Smooth muscle cell of the brain vasculature (primary cell): ENCODE measurements around the gene TANC1.
"Not testable (repeated sequence)": the region's sequence is repeated elsewhere in the genome, so short reads cannot be mapped to it uniquely, and the experiment has no call there.

Source experiments
- DNase-seq: peaks from one replicate; pipeline ENCODE4 v3.0.0-alpha.2; 2012; ENCODE audit warnings: low read depth, low spot score

Gene TANC1

GRCh38 chr2:159140070-159140769 lies 171.8 kb downstream of the TANC1 start:
- DNase-seq: no peak

- not testable (repeated sequence) for DNase-seq
Observed at GRCh38 chr2:159140821-159141220, 172.4 kb downstream of the TANC1 start.

DNA sequence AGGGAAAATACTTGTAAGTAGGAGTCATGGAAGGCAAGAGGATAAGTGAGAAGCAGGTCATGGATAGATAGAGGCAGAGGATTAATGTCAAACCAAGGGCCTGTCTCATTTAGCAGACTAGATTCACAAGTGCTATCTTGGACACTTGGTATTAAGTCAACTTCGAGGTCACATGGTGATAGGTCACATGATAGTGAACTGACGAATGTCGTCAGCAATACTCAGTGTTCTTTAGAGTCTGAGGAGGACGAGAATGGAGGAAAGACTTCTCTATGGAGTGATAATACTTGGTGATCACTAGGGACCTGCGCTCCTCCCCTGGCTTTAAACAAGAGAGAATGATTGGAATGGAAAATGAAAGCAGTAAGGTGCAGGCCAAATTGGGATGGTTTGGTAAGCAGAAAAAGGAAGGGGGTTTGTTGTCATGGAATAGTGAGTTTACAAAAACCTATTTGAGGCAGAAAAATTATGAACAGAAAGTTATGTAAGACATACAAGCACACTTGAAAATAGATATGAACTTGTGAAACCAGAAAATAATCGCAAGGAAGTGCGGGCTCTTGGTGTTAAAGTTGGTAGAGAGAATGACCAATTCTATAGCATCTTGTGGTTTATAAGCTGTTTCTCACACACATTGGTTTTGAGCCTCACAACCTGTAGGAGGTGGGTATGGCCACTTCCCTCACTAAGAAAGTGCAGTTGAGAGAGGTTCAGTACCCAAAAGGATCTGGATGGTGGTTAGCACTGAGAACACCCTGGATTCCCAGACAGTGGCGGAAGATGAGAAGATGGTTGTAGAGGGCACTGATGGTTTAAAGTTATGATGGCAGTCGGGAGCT lies 176.6 kb downstream of the TANC1 start:
- no peak for DNase-seq

- DNase-seq: no peak
Observed at GRCh38 chr2:159145745-159146354, 177.4 kb downstream of the TANC1 start.

- DNase-seq: no peak
Observed at GRCh38 chr2:159146996-159147666, 178.7 kb downstream of the TANC1 start.

GRCh38 chr2:159147690-159148089 lies 179.2 kb downstream of the TANC1 start:
- DNase-seq: no peak

DNA sequence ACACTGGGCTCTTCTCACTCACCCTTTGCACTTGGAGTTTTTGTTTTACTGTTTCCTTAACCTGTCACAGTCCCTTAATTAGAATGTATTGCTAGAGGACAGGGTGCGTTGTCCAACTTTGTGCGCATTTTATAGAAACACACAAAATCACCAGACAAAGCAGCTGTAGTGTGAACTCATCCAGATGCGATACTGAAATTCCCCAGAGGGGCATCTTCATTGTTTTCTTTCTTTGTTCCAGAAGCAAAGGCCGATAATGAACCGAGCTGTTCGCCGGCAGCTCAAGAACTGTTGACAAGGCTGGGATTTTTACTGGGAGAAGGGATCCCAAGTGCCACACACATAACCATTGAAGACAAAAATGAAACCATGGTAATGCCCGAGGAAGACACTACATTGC lies 180.5 kb downstream of the TANC1 start:
- no peak for DNase-seq

DNA sequence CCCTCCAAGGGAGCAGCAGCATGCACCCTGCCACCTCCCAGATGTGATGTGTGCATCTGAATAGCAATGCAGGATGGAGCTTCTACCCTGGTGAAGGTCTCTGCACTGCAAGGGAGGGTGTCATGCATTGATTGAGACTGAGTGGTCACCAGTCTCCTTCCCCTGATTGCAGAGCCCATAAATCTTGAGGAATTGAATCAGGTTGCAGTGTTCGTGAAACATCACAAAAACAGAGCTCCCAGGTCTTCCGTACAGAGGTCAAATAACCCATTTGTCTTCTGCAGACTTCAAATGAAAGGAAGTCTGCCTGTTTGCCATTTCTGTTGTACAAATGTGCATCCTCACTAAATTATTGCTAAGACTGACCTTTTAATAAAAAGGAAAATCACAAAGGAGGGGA lies 181.3 kb downstream of the TANC1 start:
- DNase-seq: no peak

DNA sequence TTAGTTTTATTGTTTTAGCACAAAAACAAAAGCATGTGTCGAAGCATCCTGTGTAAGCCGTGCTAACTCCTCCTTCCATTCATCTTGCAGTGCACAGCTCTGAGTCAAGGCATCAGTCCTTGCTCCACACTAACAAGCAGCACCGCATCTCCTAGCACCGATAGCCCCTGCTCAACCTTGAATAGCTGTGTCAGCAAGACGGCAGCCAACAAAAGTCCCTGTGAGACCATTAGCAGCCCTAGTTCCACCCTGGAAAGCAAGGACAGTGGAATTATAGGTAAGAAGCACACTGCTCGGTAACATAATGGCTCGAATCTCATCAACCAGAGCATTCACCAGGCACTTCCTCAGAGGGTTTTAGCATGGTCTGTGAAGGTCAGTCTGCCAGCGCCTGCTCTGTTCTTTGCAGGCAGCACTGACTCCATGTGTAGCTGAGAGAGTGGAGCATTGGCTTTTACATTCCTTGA lies 181.9 kb downstream of the TANC1 start:
- DNase-seq: no peak

DNA sequence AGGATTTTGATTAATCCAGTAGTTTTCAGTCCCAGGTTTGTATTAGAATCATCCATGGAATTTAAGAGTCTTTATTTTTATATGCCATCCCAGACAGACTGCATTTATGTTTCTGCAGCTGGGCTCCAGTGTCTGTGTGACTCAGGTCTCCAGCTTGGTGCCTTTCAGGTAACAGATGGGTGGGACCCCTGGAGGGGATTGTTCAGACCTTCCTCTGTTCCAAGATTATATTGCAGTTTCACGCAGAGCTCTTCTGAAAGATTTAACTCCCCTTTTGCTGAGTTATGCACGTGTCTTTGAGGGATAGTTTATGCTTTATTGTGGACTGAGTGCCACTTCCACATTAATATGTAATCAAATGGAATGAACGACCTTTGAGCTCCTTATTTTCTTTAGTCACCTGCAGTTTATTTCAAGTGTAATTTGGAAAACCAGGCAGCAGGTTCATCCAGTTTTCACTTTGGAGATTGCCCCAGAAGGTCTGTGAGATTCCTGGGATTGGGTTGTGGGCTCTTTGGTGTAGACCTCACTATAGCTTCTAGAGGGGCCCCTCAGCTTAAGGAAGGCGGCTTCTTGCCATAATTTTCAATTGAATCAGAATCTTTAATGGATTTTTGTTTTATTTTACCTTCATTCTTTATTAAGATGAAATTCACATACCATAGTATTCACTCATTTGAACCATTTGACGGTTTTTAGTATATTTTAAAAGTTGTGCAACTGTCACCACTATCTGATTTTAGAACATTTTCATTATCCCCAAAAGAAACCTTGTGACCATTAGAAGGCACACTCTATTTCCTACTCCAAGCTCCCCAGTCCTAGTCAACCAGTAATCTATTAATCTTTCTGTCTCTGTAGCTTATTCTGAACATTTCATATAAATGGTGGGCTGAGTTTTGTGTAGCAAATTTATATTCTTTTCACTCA lies 183.0 kb downstream of the TANC1 start:
- no peak for DNase-seq

DNA sequence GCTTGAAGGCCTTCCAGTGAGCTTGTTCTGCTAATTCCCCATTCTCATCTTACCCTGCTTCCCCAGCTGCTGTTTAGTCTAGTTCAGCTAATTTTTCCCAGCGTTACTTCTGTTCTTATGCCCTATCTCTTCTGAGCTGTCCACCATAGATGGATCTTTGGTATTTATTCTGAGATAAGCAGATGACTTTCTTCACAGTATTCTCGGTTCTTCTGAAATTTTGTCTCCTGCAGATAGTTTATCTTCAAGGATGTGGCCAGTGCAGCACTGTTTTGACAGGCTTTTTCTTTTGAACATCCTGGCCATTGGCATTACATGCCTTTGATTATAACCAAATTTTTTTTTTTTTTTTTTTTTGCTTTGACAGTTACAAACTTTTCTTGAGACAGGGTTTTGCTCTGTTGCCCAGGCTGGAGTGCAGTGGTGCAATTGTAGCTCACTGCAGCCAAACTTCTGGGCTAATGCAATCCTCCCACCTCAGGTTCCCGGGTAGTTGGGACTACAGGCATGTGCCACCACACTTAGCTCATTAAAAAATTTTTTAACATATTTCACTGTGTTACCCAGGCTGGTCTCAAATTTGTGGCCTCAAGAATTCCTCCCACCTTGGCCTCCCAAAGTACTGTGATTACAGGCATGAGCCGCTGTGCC lies 183.8 kb downstream of the TANC1 start:
- no peak for DNase-seq

DNA sequence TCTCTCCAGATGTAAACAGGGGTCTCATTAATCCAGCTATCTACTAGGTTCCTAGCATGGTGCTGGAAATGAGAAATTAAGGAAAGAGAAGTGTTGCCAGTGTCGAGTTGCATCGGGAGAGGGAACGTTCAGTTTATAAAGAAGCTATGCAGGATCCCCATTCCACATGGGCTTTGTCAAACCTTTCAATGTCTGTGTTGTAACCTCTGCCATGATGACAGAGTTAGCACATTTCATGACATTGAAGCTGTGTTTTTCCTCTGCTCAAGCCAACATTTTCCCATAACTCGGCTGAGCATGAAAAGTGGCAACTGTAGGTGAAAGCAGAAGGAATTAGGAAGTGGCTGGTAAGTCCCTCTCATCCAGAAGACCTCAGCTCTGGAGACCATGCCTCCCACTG lies 184.6 kb downstream of the TANC1 start:
- no peak for DNase-seq

DNA sequence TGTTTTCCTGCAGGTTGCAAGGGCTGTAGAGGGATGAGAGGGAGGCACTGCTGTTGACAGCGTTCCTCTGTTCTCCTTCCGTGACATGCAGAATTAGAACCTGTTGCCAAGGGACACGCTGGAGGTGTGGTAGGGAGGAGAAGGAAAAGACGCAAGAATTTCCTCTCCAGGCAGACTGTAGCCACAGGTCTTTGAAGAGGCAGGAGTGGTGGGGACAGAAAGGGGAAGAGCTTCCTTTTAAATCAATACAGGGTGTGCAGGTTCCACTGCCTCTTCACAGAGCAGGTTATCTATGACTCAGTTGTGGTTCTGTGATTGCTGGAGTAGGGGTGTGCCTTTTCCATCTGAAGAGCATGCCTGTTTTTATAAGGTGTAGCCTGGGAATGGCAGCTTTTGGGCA lies 185.0 kb downstream of the TANC1 start:
- DNase-seq: no peak

GRCh38 chr2:159153951-159154350 lies 185.5 kb downstream of the TANC1 start:
- no peak for DNase-seq

GRCh38 chr2:159154366-159154765 lies 185.9 kb downstream of the TANC1 start:
- DNase-seq: no peak

GRCh38 chr2:159155320-159155719 lies 186.9 kb downstream of the TANC1 start:
- no peak for DNase-seq

GRCh38 chr2:159155791-159156190 lies 187.4 kb downstream of the TANC1 start:
- no peak for DNase-seq

GRCh38 chr2:159156834-159157233 lies 188.4 kb downstream of the TANC1 start:
- DNase-seq: no peak

DNA sequence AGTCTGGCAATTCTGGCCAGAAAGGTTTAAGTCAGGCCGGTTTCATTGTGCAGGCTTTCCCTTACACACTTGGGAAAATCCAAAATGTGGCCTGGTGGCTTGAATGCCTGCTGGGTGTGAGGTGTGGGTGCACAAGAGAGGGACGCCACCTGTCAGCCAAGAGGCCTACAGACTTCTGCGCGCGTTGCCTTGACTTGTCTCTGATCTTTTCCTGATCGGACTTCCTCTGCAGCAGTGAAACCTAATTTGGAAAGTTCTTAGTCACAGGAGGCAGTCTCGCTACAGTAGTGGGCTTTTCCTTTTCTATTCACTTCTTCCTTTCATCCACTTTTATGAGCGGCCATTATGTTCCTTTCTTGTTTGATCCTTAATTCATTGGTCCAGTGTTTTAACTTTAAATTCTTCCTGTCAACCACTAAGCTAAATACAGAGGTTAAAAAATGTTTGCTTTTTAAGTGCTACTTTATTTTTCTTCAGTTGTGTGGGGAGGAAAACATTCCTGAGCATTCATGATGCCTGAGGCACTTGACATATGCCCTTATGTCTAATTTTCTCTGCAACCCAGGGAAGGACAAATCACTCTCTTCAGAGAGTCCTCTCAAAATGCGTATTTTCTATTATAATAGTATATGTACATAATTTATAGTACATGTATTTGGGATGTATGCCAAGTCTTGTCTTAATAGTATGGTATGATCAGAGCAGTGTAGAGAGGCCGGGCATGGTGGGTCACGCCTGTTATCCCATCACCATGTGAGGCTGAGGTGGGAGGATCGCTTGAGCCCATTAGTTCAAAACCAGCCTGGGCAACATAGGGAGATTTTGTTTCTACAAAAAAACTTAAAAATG lies 189.1 kb downstream of the TANC1 start:
- DNase-seq: no peak
